ENCODE results near the gene CHST6. TPM values are rescaled to one million over a fixed set of nuclear protein-coding genes. Genes with fewer than 3 reads are reported as not detected.

CHST6 gene
- total RNA-seq, 3 donors from 2014 or later, result 1.8 to 2.9 (median 2.9) TPM

DNA sequence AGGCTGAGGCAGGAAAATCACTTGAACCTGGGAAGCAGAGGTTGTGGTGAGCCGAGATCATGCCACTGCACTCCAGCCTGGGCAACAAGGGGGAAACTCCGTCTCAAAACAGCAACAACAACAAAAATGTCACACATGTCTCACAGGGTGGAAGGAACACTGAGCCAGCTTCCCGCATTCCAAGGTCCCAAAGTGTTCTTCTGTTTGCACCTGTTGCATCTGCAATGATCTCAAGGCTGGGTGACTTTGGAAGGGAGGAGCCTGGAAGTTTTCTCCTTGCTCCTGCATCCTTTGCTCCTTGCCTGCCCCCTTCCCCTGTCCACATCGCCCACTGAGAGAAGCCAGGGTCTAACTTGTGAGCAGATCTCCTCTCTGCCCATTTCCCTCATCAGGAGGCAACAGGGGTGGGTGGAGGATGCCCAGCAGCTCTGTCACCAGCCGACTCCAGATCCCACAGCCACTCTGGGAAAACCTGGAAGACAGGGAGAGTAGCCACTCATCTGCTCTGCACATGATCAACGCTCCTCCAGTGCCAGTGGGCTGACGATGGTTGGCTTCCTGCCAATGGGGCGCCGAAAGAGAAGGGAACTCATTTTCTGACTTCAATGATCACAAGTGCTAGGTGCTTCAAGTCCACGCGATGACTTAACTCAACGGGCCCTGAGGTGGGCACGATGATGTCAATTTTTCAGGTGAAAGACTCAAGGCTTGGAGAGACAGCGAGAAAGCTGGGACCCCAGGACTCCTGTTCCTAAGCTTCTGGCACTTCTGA, 12.6 kb downstream of the CHST6 start:
- TF ChIP-seq, protein P1, sequence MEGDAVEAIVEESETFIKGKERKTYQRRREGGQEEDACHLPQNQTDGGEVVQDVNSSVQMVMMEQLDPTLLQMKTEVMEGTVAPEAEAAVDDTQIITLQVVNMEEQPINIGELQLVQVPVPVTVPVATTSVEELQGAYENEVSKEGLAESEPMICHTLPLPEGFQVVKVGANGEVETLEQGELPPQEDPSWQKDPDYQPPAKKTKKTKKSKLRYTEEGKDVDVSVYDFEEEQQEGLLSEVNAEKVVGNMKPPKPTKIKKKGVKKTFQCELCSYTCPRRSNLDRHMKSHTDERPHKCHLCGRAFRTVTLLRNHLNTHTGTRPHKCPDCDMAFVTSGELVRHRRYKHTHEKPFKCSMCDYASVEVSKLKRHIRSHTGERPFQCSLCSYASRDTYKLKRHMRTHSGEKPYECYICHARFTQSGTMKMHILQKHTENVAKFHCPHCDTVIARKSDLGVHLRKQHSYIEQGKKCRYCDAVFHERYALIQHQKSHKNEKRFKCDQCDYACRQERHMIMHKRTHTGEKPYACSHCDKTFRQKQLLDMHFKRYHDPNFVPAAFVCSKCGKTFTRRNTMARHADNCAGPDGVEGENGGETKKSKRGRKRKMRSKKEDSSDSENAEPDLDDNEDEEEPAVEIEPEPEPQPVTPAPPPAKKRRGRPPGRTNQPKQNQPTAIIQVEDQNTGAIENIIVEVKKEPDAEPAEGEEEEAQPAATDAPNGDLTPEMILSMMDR (IDR thresholded peaks at IDR 0.05), result no peak
- Histone ChIP-seq H3K4me1 (ENCODE audit: low read depth) (peaks cover 17% of the 10 kb centered on the region), H3K4me3 (no peak overlapping the region), H3K36me3 (ENCODE audit: low read depth) (no peaks in the 10 kb centered on the region), H3K9me3 (no peaks in the 10 kb centered on the region)
- DNase-seq, result no peak
- no peak for ATAC-seq
- intact Hi-C loops (cut with DNase I, micrococcal nuclease), result no loop called here

DNA sequence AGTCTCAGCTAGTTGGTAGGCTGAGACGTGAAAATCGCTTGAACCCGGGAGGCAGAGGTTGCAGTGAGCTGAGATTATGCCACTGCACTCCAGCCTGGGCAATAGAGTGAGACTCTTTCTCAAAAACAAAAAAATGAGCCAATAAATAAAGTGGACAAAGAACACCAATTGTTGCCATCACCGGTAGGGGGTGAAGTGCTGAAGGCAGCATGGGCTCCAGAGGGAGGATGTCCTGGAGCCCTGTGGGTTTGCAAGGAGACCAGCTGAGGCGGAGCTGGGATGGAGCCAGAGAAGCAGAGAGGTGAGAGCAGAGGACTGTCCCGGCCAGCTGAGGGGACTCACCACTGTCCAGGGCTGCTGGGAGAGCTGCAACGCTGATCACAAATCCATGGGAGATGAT, 13.8 kb downstream of the CHST6 start:
- DNase-seq, result no peak
- Histone ChIP-seq H3K9me3 (no peaks in the 10 kb centered on the region), H3K4me3 (no peak overlapping the region), H3K36me3 (ENCODE audit: low read depth) (no peaks in the 10 kb centered on the region), H3K4me1 (ENCODE audit: low read depth) (peaks cover 9% of the 10 kb centered on the region)
- intact Hi-C loops (cut with DNase I, micrococcal nuclease), result no loop called here
- no peak for ATAC-seq
- TF ChIP-seq, protein P1 (IDR thresholded peaks at IDR 0.05), result no peak

- H3K9me3 ChIP-seq, result no peaks in the 10 kb centered on the region
- intact Hi-C loops (cut with DNase I, micrococcal nuclease), result no loop called here
- TF ChIP-seq, protein P1 (IDR thresholded peaks at IDR 0.05), result no peak
- H3K4me3 ChIP-seq, result no peak overlapping the region
- DNase-seq (no peak), ATAC-seq (no peak)
- H3K4me1 ChIP-seq (ENCODE audit: low read depth), result no peaks in the 10 kb centered on the region
- no peaks in the 10 kb centered on the region for H3K36me3 ChIP-seq (ENCODE audit: low read depth)
Observed at GRCh38 chr16:75479421-75479990, 15.7 kb downstream of the CHST6 start.

DNA sequence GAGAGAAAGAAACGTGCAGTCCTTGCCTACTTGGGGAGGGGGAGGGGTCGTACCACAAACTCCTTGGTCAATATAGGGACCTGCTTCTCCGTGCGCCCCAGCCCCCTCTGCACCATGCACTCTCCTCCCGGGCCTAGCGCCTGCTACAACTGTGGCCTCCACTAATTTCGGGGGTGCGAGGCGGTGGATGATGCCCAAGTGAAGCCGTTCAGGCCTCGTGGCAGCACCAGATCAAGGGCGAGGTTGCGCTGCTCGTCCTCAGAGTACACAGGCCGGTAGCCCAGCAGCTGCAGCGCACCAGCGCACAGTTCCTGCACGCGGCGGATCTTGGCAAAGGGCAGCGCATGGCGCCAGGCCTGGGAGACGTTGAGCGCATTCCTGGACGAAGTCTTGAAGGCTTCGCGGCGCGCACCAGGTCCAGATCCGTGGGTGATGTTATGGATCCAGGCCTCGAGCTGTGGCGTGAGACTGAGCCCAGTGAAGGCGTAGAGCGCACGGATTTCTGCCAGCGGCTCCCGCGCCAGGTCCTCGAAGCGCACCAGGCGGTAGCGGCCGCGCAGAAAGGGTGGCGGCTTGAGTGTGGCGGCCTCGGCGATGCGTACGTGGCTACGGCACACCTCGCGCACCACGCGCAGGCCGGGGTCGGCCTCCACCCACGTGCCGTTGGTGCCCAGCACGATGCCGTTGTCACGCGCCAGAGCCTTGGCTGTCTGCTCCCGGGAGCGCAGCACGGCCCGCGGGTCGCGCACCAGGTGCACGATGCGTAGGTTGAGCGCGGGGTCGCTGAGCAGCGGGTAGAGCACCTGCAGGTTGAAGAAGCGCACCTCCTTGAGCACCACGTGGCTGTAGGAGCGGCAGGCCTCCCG, 16.5 kb downstream of the CHST6 start:
- TF ChIP-seq, protein P1 (IDR thresholded peaks at IDR 0.05), result no peak
- Histone ChIP-seq H3K4me1 (ENCODE audit: low read depth) (no peaks in the 10 kb centered on the region), H3K36me3 (ENCODE audit: low read depth) (no peaks in the 10 kb centered on the region), H3K4me3 (no peak overlapping the region), H3K9me3 (no peaks in the 10 kb centered on the region)
- no peak for ATAC-seq
- DNase-seq, result no peak
- intact Hi-C loops (cut with DNase I, micrococcal nuclease), result no loop called here

GRCh38 chr16:75477680-75478473, 17.4 kb downstream of the CHST6 start:
- Histone ChIP-seq H3K4me3 (no peak overlapping the region), H3K9me3 (no peaks in the 10 kb centered on the region), H3K36me3 (ENCODE audit: low read depth) (no peaks in the 10 kb centered on the region), H3K4me1 (ENCODE audit: low read depth) (no peaks in the 10 kb centered on the region)
- DNase-seq (no peak), ATAC-seq (peak; percentile 55)
- intact Hi-C loops (cut with DNase I, micrococcal nuclease), result no loop called here
- TF ChIP-seq, protein P1 (IDR thresholded peaks at IDR 0.05), result no peak
